Esophagus muscularis mucosa (tissue), 4 donors: ENCODE measurements around the gene CAMKV. TPM values are rescaled to one million over a fixed set of nuclear protein-coding genes. Genes with fewer than 3 reads are reported as not detected.
A peak's percentile ranks its signal among the peaks of the same experiment; 100 is the strongest.

ENCODE experiments used
- DNase-seq: peaks from one replicate; pipeline ENCODE4 v3.0.0-alpha.2; 2017; ENCODE audit errors: extremely low spot score
- H3K27ac ChIP-seq, 4 donors: fragments of 200-600 bp; sonication (generic); replicated peaks in 1 of 4; 1 replicate in 3 of 4; 2 replicates in 1 of 4; pipeline ENCODE4 v1.5.1; 2016 to 2019; ENCODE audit warnings: mild to moderate bottlenecking in 1 of 4
- H3K27me3 ChIP-seq, 4 donors: fragments of 200-600 bp; sonication (generic); one replicate each; pipeline versions ENCODE4 v1.5.1 to v1.6.0; 2016 to 2019
- H3K36me3 ChIP-seq, 4 donors: fragments of 200-600 bp; sonication (generic); one replicate each; pipeline ENCODE4 v1.5.1; 2016 to 2019
- H3K4me1 ChIP-seq, 4 donors: fragments of 200-600 bp; sonication (generic); one replicate each; pipeline ENCODE4 v1.5.1; 2016 to 2019
- H3K4me3 ChIP-seq, 4 donors: fragments of 200-600 bp; sonication (generic); 1 replicate in 2 of 4; 2 replicates in 2 of 4; pipeline ENCODE4 v1.5.1; 2016 to 2019; ENCODE audit warnings: mild to moderate bottlenecking in 4 of 4, moderate library complexity in 1 of 4
- H3K9me3 ChIP-seq, 4 donors: fragments of 200-600 bp; sonication (generic); 1 replicate in 3 of 4; 2 replicates in 1 of 4; pipeline ENCODE4 v1.5.1; 2016 to 2019
- EP300 ChIP-seq: sonication (generic); formaldehyde crosslinking; IDR thresholded peaks from one replicate; pipeline ENCODE4 v1.6.1; 2017; ENCODE audit warnings: antibody characterized with exemption
- POLR2A ChIP-seq: fragments of 450-650 bp; IDR thresholded peaks from one replicate; pipeline ENCODE4 v1.6.1; 2017; ENCODE audit warnings: antibody characterized with exemption, moderate library complexity, mild to moderate bottlenecking, low read depth
- POLR2AphosphoS5 ChIP-seq, 2 donors: sonication (generic); formaldehyde crosslinking; IDR thresholded peaks; one replicate each; pipeline ENCODE4 v1.6.1; 2017; ENCODE audit warnings: antibody characterized with exemption in 2 of 2
- whole genome bisulfite sequencing: methylation state at CpG from one replicate; pipeline ENCODE4 v1.1.5; 2018; 5-methylcytosine and 5-hydroxymethylcytosine counted together
- intact Hi-C: fragments of 100-400 bp; cut with DNase I; formaldehyde crosslinking; loops from one replicate; pipeline ENCODE4 v1.15.1; 2023
- total RNA-seq, 4 donors: library from RNA; depleted of rRNA; stranded (reverse); fragments of >200 nt; gene quantifications; one replicate each; pipeline versions ENCODE4 v1.1.0 to v1.2.1, GENCODE V29; 2016
- TF ChIP-seq, protein P1 (sequence below), 3 experiments: fragments of 200-600 bp in 2 of 3; fragments of 450-650 bp in 1 of 3; sonication (generic) in 2 of 3; IDR thresholded peaks; one replicate each; pipeline ENCODE4 v1.5.1; 2017 to 2019; ENCODE audit warnings: antibody characterized with exemption in 3 of 3, mild to moderate bottlenecking in 2 of 3, moderate library complexity in 1 of 3

The CAMKV gene
- total RNA-seq, 4 donors from 2014 or later, result 0.13 TPM; not detected in 3

DNA sequence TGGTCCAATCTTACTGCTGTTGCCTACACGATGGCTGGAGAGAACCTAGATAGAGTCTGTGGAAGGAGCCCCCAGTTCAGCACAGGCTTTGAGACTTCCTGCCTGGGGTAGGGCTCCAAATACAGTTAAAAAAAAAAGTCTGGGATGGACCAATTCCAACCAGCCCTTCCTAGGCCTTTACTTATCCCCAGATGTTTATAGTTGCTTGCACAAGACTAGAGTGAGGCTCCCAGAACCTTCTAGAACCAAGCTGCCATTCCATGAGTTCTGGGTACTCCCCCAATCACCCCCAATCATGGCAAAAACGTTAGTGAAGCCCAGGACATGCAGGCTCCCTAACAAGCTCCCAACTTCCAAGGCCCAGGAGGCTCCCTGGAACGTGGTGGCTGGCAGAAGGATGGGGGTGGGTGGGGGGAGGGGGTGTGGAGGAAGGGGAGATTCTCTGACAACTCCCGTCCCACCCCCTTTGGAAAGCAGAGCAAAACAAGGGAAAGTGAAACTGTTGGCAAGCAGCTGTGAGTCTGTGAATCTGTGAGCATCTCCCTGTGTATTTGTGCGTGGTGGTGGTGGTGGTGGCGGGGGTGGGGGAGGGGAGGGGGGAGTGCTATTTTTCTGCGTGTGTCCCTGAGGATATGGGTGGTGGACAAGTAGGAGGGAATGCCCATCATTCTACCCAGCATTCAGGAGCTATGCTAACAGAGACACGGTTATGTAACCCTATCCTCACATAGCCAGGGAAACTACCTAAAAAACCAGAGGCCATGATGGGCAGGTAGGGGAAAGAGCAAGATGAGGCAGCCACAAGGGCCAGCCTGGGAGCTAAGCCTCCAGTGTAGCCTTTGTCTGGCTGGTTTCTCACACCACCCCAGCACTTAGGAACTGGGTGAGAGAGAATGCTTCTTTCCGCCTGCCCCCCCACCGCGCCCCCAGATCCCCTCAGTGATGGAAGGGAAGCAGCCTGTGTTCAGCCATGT, 31.9 kb upstream of the CAMKV start:
- Histone ChIP-seq H3K27ac (peak overlapping the region in 1 of 4 donors; percentile 11), H3K27me3 (no peaks in the 10 kb centered on the region), H3K4me3 (no peak overlapping the region), H3K4me1 (peaks cover 28 to 59% (median 52%) of the 10 kb centered on the region in 4 donors), H3K36me3 (peaks cover 0 to 16% (median 1%) of the 10 kb centered on the region in 4 donors), H3K9me3 (no peaks in the 10 kb centered on the region)
- 66% methylated on average over 11 of the region's 11 CpGs for WGBS
- intact Hi-C loops, result loop anchor here (5.0 kb wide), 1 partner anchor 59 kb away; no protein-coding TSS in a partner anchor
- TF ChIP-seq, protein P1, sequence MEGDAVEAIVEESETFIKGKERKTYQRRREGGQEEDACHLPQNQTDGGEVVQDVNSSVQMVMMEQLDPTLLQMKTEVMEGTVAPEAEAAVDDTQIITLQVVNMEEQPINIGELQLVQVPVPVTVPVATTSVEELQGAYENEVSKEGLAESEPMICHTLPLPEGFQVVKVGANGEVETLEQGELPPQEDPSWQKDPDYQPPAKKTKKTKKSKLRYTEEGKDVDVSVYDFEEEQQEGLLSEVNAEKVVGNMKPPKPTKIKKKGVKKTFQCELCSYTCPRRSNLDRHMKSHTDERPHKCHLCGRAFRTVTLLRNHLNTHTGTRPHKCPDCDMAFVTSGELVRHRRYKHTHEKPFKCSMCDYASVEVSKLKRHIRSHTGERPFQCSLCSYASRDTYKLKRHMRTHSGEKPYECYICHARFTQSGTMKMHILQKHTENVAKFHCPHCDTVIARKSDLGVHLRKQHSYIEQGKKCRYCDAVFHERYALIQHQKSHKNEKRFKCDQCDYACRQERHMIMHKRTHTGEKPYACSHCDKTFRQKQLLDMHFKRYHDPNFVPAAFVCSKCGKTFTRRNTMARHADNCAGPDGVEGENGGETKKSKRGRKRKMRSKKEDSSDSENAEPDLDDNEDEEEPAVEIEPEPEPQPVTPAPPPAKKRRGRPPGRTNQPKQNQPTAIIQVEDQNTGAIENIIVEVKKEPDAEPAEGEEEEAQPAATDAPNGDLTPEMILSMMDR (IDR thresholded peaks at IDR 0.05), result no peak
- TF ChIP-seq POLR2A (no peak), EP300 (no peak)
- no peak for DNase-seq

DNA sequence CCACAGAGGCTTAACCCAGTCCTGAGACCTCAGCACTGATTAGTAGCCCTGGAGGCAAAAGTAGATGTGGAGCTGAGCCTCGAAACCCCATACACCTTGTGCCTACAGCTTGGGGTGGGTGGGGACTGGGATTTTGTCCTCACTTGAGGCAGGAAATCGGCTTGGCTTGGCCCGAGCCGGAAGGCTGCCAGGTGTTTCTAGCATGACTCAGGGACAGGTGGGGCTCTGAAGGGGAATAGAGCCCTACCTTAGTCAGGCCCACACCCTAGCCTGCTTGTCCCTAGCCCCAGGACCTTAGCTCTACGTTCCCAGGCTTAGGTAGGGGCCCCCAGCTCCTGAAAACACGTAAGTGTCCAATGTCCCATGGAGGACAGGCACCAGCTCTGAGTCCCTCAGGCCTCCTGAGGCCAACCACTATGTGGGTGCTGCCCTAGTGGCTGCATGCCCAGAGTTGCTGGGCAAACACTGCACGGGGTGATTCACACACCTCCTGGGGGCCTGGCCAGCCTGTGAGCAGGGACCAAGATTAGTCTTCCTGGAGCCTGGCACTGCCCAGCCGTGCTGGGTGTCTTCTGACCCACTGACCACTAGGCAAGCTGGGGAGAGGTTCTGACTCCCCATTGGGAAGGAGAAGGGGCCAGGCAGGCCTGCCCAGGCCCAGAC, 30.9 kb upstream of the CAMKV start:
- WGBS, result no CpG with 5 or more reads among the region's 8 CpGs
- intact Hi-C loops, result loop anchor here (5.0 kb wide), 1 partner anchor 58 kb away; no protein-coding TSS in a partner anchor
- Histone ChIP-seq H3K27me3 (no peaks in the 10 kb centered on the region), H3K4me1 (peaks cover 19 to 49% (median 41%) of the 10 kb centered on the region in 4 donors), H3K4me3 (no peak overlapping the region), H3K9me3 (no peaks in the 10 kb centered on the region), H3K36me3 (peaks cover 0 to 25% (median 7%) of the 10 kb centered on the region in 4 donors), H3K27ac (no peak overlapping the region)
- TF ChIP-seq EP300, result no peak
- TF ChIP-seq POLR2A, result no peak
- TF ChIP-seq, protein P1 (IDR thresholded peaks at IDR 0.05), result no peak
- no peak for TF ChIP-seq POLR2AphosphoS5 (IDR thresholded peaks at IDR 0.05)
- no peak for DNase-seq

DNA sequence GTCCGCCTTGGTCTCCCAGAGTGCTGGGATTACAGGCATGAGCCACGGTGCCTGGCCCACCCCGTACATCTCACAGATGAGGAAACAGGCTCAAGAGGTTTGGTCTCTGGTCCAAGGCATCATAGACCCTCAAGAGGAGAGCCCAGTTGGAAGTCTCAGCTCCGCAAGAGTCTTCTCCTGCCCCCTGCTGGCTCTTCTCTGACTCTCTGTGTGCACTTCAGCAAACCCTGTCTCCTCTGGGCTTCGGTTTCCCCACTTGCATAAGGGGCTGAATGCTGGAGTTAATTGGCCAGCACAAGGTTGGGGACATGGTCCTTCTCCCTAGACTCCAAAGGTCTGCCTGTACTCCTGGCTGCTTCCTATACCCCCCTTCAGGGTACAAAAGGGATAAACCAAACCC, 30.1 kb upstream of the CAMKV start:
- Histone ChIP-seq H3K27ac (no peak overlapping the region), H3K4me3 (no peak overlapping the region), H3K4me1 (peaks cover 17 to 43% (median 36%) of the 10 kb centered on the region in 4 donors), H3K27me3 (no peaks in the 10 kb centered on the region), H3K9me3 (no peaks in the 10 kb centered on the region), H3K36me3 (peaks cover 0 to 32% (median 13%) of the 10 kb centered on the region in 4 donors)
- intact Hi-C loops, result loop anchor here (5.0 kb wide), 1 partner anchor 58 kb away; no protein-coding TSS in a partner anchor
- no peak for DNase-seq
- WGBS, result 67% methylated on average over 4 of the region's 5 CpGs
- no peak for TF ChIP-seq POLR2A
- TF ChIP-seq, protein P1 (IDR thresholded peaks at IDR 0.05), result peak in 1 of 3 experiments; percentile 16

DNA sequence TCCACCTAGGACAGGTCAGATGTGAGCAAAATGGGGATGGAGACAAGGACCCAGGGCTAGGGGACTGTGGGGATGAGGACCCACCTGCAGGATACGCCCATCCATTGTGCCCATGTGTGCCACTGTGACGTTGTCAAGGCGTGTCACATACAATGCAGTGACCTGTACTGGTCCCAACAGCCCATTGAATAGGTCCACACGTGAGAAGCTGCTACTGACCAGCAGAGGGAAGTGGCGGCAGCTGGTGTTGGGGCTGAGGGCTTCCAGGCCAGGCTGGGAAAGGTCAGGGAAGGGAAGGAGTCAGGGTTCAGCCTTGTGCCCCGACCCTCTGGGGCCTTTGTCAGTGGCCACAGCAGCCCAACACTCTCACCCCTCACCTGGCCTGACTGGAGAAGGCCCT, 29.3 kb upstream of the CAMKV start:
- DNase-seq, result no peak
- WGBS, result 65% methylated on average over 2 of the region's 6 CpGs

More for the DNA sequence above, 29.3 kb upstream of the CAMKV start:
- Histone ChIP-seq H3K4me1 (peaks cover 16 to 39% (median 30%) of the 10 kb centered on the region in 4 donors), H3K36me3 (peaks cover 0 to 32% (median 14%) of the 10 kb centered on the region in 4 donors), H3K27me3 (no peaks in the 10 kb centered on the region), H3K9me3 (no peaks in the 10 kb centered on the region), H3K4me3 (no peak overlapping the region), H3K27ac (no peak overlapping the region)
- intact Hi-C loops, result no loop called here
- TF ChIP-seq, protein P1 (IDR thresholded peaks at IDR 0.05), result no peak
- no peak for TF ChIP-seq POLR2A
- no peak for TF ChIP-seq EP300
- TF ChIP-seq POLR2AphosphoS5 (IDR thresholded peaks at IDR 0.05), result no peak
